Loucy (cell line): ENCODE measurements around the gene ALDH1L1.

ENCODE experiments used
- H2AFZ ChIP-seq: fragments of 200-600 bp; sonication (generic); 2 replicates; pipeline ENCODE4 v1.6.0; 2016; ENCODE audit warnings: antibody characterized with exemption, mild to moderate bottlenecking, low read length, moderate library complexity
- H3F3A ChIP-seq: fragments of 200-600 bp; 2 replicates; pipeline ENCODE4 v1.6.0; 2016; ENCODE audit warnings: antibody characterized with exemption, low read depth, mild to moderate bottlenecking
- H3K27me3 ChIP-seq: fragments of 200-600 bp; sonication (generic); 2 replicates; pipeline ENCODE4 v1.6.1; 2014; ENCODE audit warnings: low read length, mild to moderate bottlenecking; ENCODE audit not compliant: insufficient read depth, poor library complexity, severe bottlenecking
- H3K36me3 ChIP-seq: fragments of 200-600 bp; sonication (generic); 2 replicates; pipeline ENCODE4 v1.6.1; 2016; ENCODE audit warnings: low read length; ENCODE audit not compliant: insufficient read depth
- H3K4me1 ChIP-seq: fragments of 200-600 bp; sonication (generic); 2 replicates; pipeline ENCODE4 v1.5.1; 2014; ENCODE audit warnings: low read length, mild to moderate bottlenecking; ENCODE audit not compliant: insufficient read depth, poor library complexity, severe bottlenecking
- H3K4me2 ChIP-seq: fragments of 200-600 bp; sonication (generic); 2 replicates; pipeline ENCODE4 v1.6.0; 2014; ENCODE audit warnings: antibody characterized with exemption, low read length, low read depth, mild to moderate bottlenecking; ENCODE audit not compliant: poor library complexity, severe bottlenecking
- H3K4me3 ChIP-seq: fragments of 200-600 bp; sonication (generic); 2 replicates; pipeline ENCODE4 v1.5.1; 2014; ENCODE audit warnings: low read length, mild to moderate bottlenecking, mixed read lengths; ENCODE audit not compliant: poor library complexity, severe bottlenecking
- H3K79me2 ChIP-seq: fragments of 200-600 bp; sonication (generic); 2 replicates; pipeline ENCODE4 v1.6.1; 2014; ENCODE audit warnings: low read length; ENCODE audit not compliant: insufficient read depth
- H3K9ac ChIP-seq: fragments of 200-600 bp; sonication (generic); 2 replicates; pipeline ENCODE4 v1.6.0; 2014; ENCODE audit warnings: mild to moderate bottlenecking, low read depth, low read length, moderate library complexity; ENCODE audit not compliant: poor library complexity, severe bottlenecking
- H3K9me2 ChIP-seq: fragments of 200-600 bp; sonication (generic); replicated peaks from 2 replicates; pipeline ENCODE4 v1.6.1; 2016; ENCODE audit warnings: low read depth, low read length, mixed read lengths
- H3K9me3 ChIP-seq: fragments of 200-600 bp; sonication (generic); 2 replicates; pipeline ENCODE4 v1.6.1; 2014; ENCODE audit warnings: mild to moderate bottlenecking, antibody characterized with exemption, low read length, low read depth; ENCODE audit not compliant: insufficient read depth
- H4K20me1 ChIP-seq: fragments of 200-600 bp; sonication (generic); 2 replicates; pipeline ENCODE4 v1.6.0; 2014; ENCODE audit warnings: antibody characterized with exemption, low read length, mild to moderate bottlenecking; ENCODE audit not compliant: insufficient read depth, poor library complexity, severe bottlenecking
- EZH2phosphoT487 ChIP-seq: fragments of 200-600 bp; IDR thresholded peaks from 2 replicates; pipeline ENCODE4 v1.6.1; 2018; ENCODE audit warnings: antibody characterized with exemption, mild to moderate bottlenecking, moderate library complexity, borderline replicate concordance
- TF ChIP-seq, protein P1 (sequence below): fragments of 200-600 bp; sonication (generic); conservative IDR thresholded peaks from 2 replicates; pipeline ENCODE4 v1.5.1; 2014; ENCODE audit warnings: mild to moderate bottlenecking, antibody characterized with exemption, low read length

ALDH1L1 gene

DNA sequence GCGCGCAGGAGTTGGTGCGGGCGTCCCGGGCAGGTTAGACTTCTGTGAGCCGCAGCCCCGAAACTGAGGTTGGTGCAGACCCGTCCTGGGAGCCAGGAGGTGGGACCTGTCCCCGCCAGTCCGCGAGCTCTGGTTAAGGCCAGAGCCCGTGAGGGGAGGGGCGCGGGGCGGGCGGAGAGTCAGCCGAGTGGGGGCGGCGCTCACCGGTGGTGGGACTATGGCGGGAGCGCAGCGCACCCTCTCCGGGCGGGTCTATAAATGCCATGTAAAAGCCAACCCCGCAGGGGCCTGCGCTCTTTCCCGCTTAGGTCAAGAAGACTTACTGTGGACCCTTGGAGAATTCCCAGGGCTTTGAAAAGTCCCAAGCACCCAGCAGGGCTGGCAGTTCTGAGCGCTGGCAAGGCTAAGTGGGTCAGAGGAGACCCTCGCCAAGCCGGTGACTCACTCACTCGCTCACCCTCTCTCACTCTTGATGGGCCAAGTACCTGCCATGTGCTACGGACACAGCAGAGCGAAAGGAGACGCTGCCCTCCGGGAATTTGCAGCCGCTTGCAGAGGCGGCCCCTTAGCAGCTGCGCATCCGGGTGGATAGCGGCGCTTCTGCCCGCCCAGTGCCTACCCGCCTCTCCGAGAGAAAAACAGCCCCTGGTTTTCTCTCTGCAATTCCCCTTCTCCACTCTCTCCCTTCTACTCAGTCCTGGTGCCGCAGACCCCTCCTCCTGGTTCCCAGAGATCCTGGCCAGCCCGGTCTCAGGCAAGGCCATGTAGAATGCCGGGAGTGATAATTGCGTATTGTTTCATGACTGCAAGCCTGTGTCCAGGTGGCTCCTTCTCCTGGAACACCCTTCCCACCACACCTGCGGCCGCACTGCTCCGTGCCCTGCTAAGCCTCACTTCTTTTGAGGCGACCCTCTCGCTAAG is at the start of gene ALDH1L1:
Gene ALDH1L1, minus strand, starts transcription at position 110 of the 921 bp plus-strand sequence. CDS start 19,607 bp downstream, outside the sequence.
- no peaks in the 10 kb centered on the region for H3K36me3 ChIP-seq
- no peaks in the 10 kb centered on the region for H3F3A ChIP-seq
- H3K9ac ChIP-seq = no peak within 1 kb of the TSS
- no peak within 1 kb of the TSS for H2AFZ ChIP-seq
- H3K9me2 ChIP-seq = no peaks in the 10 kb centered on the region
- no peak within 1 kb of the TSS for H3K4me2 ChIP-seq
- TF ChIP-seq EZH2phosphoT487 = no peak
- TF ChIP-seq, protein P1, sequence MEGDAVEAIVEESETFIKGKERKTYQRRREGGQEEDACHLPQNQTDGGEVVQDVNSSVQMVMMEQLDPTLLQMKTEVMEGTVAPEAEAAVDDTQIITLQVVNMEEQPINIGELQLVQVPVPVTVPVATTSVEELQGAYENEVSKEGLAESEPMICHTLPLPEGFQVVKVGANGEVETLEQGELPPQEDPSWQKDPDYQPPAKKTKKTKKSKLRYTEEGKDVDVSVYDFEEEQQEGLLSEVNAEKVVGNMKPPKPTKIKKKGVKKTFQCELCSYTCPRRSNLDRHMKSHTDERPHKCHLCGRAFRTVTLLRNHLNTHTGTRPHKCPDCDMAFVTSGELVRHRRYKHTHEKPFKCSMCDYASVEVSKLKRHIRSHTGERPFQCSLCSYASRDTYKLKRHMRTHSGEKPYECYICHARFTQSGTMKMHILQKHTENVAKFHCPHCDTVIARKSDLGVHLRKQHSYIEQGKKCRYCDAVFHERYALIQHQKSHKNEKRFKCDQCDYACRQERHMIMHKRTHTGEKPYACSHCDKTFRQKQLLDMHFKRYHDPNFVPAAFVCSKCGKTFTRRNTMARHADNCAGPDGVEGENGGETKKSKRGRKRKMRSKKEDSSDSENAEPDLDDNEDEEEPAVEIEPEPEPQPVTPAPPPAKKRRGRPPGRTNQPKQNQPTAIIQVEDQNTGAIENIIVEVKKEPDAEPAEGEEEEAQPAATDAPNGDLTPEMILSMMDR = no peak
- no peaks in the 10 kb centered on the region for H3K79me2 ChIP-seq
- H3K4me1 ChIP-seq = no peaks in the 10 kb centered on the region
- H3K4me3 ChIP-seq = no peak within 1 kb of the TSS
- no peaks in the 10 kb centered on the region for H4K20me1 ChIP-seq
- no peaks in the 10 kb centered on the region for H3K9me3 ChIP-seq
- H3K27me3 ChIP-seq = no peaks in the 10 kb centered on the region

DNA sequence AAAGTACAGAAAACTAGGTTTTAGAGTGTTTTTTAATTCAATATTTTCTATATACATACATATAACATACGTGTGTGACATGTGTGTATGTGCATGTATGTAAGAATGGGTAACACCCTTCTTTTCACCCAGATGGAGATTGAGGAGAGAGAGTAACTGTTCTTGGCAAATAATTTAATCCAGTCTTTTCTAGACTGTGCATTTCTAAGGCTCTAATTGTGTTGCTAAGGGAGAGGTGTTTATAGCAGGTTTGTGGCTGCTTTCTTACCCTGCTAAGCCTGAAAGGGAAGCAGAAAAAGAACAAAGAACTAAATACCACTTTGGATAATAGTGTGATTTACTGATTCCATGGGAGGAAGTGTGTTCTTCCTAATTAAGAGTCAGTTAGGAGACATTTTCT is 46.0 kb upstream of the ALDH1L1 start:
- no peak overlapping the region for H3K4me2 ChIP-seq
- TF ChIP-seq, protein P1 = no peak
- TF ChIP-seq EZH2phosphoT487 = no peak
- H3K79me2 ChIP-seq = no peaks in the 10 kb centered on the region
- H3K4me3 ChIP-seq = no peak overlapping the region
- H2AFZ ChIP-seq = no peak overlapping the region
- no peaks in the 10 kb centered on the region for H3K9me2 ChIP-seq
- no peaks in the 10 kb centered on the region for H3K4me1 ChIP-seq
- H4K20me1 ChIP-seq = no peaks in the 10 kb centered on the region
- H3K27me3 ChIP-seq = no peaks in the 10 kb centered on the region
- no peaks in the 10 kb centered on the region for H3K36me3 ChIP-seq
- H3F3A ChIP-seq = no peaks in the 10 kb centered on the region
- H3K9ac ChIP-seq = no peak overlapping the region
- no peaks in the 10 kb centered on the region; the same call in 1 of the 2 replicates for H3K9me3 ChIP-seq

DNA sequence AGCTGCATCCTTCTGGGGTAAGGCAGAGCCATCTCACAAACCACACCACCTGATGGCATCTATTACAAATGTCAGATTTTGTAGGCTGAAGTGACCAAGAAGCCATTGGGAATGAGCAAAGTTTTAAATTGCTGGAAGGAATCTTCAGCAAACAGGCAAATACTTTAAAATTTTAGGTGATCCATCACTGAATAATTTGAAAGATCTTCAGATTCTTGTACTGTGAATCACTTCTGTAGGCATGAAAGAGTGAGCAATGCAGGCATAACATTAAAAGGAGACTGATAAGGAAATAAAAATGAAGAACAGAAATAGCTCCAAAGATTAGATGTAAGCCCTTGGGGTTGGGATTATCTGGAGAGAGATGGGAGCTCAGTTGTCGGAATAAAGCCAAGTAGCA is 36.0 kb upstream of the ALDH1L1 start:
- Histone ChIP-seq H3K9ac (no peak overlapping the region), H3K79me2 (no peaks in the 10 kb centered on the region), H3K36me3 (no peaks in the 10 kb centered on the region), H3K4me1 (peaks cover 5% of the 10 kb centered on the region), H2AFZ (no peak overlapping the region), H3F3A (no peaks in the 10 kb centered on the region), H3K9me2 (no peaks in the 10 kb centered on the region), H4K20me1 (no peaks in the 10 kb centered on the region), H3K4me3 (no peak overlapping the region), H3K9me3 (peaks cover 2% of the 10 kb centered on the region; the same call in 1 of the 2 replicates), H3K27me3 (no peaks in the 10 kb centered on the region), H3K4me2 (no peak overlapping the region)
- TF ChIP-seq, protein P1 = no peak
- TF ChIP-seq EZH2phosphoT487 = no peak
